ENCODE measurements around the gene TTC22.

The TTC22 gene

GRCh38 chr1:54816951-54817350 is 15.8 kb upstream of the TTC22 start:
- TF ChIP-seq SIN3A (IDR thresholded peaks at IDR 0.05; ENCODE audit: borderline replicate concordance, insufficient read depth, low read length) (no peak), FOXP2 (optimal IDR thresholded peaks at IDR 0.05; ENCODE audit: borderline replicate concordance, extremely low read depth, extremely low read length, insufficient read depth) (no peak), POLR2AphosphoS5 (IDR thresholded peaks at IDR 0.05; ENCODE audit: low read depth, low read length) (no peak), TAF1 (IDR thresholded peaks at IDR 0.05; ENCODE audit: borderline replicate concordance, insufficient read depth, low read length) (no peak), REST (IDR thresholded peaks at IDR 0.05; ENCODE audit: insufficient read depth in 1 of 2, low read depth in 2 of 2, low read length in 2 of 2) (no peak)

GRCh38 chr1:54816130-54816529 is 15.0 kb upstream of the TTC22 start:
- no peak for TF ChIP-seq TAF1 (IDR thresholded peaks at IDR 0.05; ENCODE audit: borderline replicate concordance, insufficient read depth, low read length)
- TF ChIP-seq POLR2AphosphoS5 (IDR thresholded peaks at IDR 0.05; ENCODE audit: low read depth, low read length), result no peak
- no peak for TF ChIP-seq SIN3A (IDR thresholded peaks at IDR 0.05; ENCODE audit: borderline replicate concordance, insufficient read depth, low read length)
- no peak for TF ChIP-seq REST (IDR thresholded peaks at IDR 0.05; ENCODE audit: insufficient read depth in 1 of 2, low read depth in 2 of 2, low read length in 2 of 2)
- TF ChIP-seq FOXP2 (optimal IDR thresholded peaks at IDR 0.05; ENCODE audit: borderline replicate concordance, extremely low read depth, extremely low read length, insufficient read depth), result no peak

GRCh38 chr1:54815086-54815876 is 14.2 kb upstream of the TTC22 start:
- no peak for TF ChIP-seq POLR2AphosphoS5 (IDR thresholded peaks at IDR 0.05; ENCODE audit: low read depth, low read length)
- TF ChIP-seq FOXP2 (optimal IDR thresholded peaks at IDR 0.05; ENCODE audit: borderline replicate concordance, extremely low read depth, extremely low read length, insufficient read depth), result no peak

- TF ChIP-seq TAF1 (IDR thresholded peaks at IDR 0.05; ENCODE audit: borderline replicate concordance, insufficient read depth, low read length) (no peak), POLR2AphosphoS5 (IDR thresholded peaks at IDR 0.05; ENCODE audit: low read depth, low read length) (no peak), FOXP2 (optimal IDR thresholded peaks at IDR 0.05; ENCODE audit: borderline replicate concordance, extremely low read depth, extremely low read length, insufficient read depth) (no peak), SIN3A (IDR thresholded peaks at IDR 0.05; ENCODE audit: borderline replicate concordance, insufficient read depth, low read length) (no peak), REST (IDR thresholded peaks at IDR 0.05; ENCODE audit: insufficient read depth in 1 of 2, low read depth in 2 of 2, low read length in 2 of 2) (no peak)
These were observed 13.4 kb upstream of the TTC22 start for GRCh38 chr1:54814571-54814970.

- TF ChIP-seq SIN3A (IDR thresholded peaks at IDR 0.05; ENCODE audit: borderline replicate concordance, insufficient read depth, low read length), result no peak
- TF ChIP-seq FOXP2 (optimal IDR thresholded peaks at IDR 0.05; ENCODE audit: borderline replicate concordance, extremely low read depth, extremely low read length, insufficient read depth), result no peak
These were observed 13.0 kb upstream of the TTC22 start for GRCh38 chr1:54814126-54814498.

GRCh38 chr1:54813485-54814125 is 12.5 kb upstream of the TTC22 start:
- no peak for TF ChIP-seq TAF1 (IDR thresholded peaks at IDR 0.05; ENCODE audit: borderline replicate concordance, insufficient read depth, low read length)
- no peak for TF ChIP-seq SIN3A (IDR thresholded peaks at IDR 0.05; ENCODE audit: borderline replicate concordance, insufficient read depth, low read length)
- TF ChIP-seq POLR2AphosphoS5 (IDR thresholded peaks at IDR 0.05; ENCODE audit: low read depth, low read length), result no peak
- no peak for TF ChIP-seq REST (IDR thresholded peaks at IDR 0.05; ENCODE audit: insufficient read depth in 1 of 2, low read depth in 2 of 2, low read length in 2 of 2)
- TF ChIP-seq FOXP2 (optimal IDR thresholded peaks at IDR 0.05; ENCODE audit: borderline replicate concordance, extremely low read depth, extremely low read length, insufficient read depth), result no peak
